CD1c-positive myeloid dendritic cell (primary cell): ENCODE measurements around the gene CHPF.

ENCODE experiments used
- DNase-seq: peaks from one replicate; pipeline ENCODE4 v3.0.0-alpha.2; 2016; ENCODE audit errors: extremely low spot score

CHPF gene

DNA sequence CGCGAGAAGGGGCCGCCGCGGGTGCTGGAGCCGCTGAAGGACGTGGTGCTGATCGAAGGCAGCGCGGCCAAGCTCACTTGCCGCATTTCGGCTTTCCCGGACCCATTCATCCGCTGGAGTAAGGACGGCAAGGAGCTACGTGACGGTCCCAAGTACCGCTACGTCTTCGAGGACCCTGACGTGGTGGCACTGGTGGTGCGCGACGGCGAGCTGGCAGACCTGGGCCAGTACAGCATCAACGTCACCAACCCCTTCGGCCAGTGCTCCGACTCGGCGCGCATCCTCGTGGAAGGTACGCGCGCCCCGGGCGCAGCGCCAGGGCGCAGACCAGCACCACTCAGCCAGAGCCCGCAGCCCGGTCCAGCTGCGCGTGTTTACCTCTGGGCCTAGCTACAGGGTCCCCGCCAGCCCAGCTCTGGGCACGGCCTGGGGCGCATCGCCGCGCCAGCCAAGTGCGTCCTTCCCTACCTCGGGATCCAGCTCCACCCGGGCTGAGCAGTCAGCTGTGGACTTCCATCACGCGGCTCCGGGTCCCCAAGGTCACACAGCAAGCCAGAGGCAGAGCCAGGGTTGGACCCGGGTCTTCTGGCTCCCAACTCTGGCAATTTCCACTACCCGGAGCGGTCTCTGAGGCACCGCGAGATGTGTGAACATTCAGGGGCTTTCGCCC, 46.6 kb downstream of the CHPF start:
- peak; percentile 8 for DNase-seq

DNA sequence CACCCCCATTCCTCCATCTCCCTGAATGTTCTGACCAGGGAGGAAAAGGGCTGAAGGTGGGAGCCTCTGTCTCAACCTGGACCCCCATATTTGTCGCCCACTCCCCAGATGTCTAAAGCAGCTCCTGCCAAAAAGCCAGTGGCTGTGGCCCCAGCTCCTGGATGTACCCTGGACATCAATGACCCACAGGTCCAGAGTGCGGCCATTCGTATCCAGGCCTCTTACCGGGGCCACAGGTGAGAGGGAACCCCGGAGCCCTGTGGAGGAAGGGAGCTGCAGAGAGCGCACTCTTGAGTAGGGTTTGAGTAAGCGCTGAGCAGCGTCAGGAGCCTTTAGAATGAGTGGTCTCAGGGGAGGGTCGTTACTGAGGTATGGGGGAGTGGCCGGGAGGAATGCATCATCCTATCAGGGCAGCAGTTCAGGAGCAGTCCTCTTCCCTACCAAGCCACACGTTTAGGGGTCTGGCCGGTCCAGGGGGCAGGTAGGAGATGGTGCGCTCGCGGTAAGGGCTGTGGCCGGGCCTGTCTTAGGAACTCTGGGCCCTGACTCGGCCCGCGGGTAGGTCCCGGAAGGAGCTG, 47.3 kb downstream of the CHPF start:
- DNase-seq, result no peak

DNA sequence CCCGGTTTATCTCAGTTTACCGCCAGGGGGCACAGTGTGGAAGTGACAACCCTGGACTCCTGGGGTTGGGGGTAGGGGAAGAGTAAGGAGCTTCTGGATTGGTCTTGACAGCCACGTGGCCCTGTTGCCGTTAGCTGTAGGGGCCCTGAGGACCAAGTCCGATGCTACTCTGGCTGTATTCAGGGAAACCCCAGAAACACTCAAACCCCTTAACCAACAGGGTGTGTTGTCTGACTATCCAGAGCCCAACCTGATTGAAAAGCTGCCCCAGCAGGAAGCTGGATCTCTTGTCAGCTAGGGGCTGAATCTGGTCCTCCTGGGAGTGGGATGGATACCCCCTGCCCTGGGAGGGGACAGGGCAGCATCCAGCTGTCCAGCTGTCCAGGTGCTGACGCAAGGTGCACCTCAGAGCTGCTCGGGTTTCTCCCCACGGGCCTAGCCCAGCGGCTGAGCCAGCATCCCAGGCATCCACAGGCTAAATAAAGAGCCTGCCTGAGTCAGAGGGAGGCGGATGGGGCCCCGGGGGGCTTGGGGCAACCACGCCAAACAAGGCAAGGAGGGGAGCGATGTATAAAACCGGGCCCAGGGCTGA, 48.0 kb downstream of the CHPF start:
- DNase-seq, result peak; percentile 55

DNA sequence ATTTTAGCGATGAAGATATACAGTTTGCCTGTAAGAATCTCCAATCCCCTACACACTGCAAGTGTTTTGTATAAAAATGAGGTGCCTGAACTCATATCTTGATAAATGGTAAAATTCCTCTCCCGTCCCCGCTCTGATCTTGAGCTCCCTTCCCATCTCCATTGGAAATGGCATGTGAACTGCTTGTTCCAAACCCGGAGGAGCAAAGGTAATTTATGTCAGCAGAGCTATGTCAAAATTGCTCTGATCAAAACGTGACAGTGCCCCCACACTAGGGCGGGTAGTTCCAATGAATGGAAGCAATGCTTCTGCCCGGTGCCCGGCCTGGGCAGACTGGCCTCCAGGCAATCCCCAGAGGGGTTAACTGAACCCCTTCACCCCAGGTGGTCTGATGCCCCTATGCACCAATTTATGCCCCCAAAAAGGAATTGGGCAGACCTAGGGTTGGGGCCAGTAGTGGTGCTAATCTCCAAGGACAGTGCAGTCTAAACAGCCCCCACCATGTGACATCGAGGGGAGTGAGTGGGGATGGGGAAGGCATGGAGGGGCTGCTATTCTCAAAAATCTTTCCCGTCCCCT, 48.6 kb downstream of the CHPF start:
- no peak for DNase-seq

DNA sequence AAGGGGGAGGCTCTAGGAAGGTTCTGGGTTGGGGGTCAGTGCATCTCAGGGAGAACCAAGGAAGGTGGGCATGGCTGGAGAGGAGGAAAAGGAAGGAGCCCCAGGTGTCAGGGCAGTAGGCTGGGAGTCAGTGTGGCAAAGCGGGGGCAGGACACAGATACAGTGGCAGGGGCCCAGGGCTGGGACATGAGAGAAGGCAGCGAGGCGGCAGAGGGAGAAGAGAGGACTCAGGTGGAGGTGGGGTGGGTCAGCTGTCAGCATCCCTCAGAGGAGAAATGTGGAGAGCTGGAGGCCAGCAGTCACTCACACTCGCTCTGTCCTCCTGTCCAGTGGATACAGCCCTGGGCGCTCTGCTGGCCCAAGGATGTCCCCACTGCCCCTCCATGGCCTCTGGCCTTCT, 50.5 kb downstream of the CHPF start:
- no peak for DNase-seq

DNA sequence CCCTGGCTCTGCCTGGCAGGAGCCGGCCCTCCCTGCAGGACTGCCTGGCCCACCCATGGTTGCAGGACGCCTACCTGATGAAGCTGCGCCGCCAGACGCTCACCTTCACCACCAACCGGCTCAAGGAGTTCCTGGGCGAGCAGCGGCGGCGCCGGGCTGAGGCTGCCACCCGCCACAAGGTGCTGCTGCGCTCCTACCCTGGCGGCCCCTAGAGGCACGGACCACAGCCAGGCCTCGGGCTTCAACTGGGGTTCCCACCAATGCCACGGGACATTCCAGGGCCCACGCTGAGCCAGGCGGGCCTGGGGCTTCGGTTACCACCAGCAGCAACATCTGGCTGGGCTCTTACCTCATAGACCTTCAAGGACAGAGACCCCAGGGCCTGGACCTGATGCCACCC, 51.0 kb downstream of the CHPF start:
- no peak for DNase-seq

DNA sequence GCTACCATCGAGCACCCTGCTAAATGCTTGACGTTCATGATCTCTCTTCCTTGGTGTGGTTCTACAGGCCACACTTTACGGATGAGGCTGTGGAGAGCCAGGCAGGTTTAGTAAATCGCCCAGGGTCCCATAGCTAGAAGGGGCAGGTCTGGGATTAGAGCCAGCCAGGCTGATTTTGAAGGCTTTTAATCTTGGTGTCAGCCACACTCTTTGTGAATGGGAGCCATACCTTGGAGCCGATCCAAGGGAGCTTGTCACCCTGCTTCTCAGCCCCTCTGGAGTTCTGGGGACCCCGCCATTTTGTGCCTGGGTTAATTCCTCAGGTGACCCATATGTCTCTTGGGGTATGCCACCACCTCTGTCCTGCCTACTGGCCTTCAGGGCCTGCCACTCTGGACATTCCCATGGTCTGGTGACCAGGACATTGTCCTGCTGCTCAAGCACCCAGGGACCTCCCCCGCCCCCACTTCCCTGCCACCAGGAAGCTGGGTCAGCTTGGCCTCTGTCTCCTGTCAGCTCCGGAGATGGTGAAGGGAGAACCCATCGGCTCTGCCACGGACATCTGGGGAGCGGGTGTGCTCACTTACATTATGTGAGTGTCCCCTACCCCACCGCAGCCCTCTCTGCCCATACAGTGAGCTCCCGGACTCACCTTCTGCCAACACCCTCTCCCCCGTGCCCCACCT, 52.2 kb downstream of the CHPF start:
- no peak for DNase-seq

DNA sequence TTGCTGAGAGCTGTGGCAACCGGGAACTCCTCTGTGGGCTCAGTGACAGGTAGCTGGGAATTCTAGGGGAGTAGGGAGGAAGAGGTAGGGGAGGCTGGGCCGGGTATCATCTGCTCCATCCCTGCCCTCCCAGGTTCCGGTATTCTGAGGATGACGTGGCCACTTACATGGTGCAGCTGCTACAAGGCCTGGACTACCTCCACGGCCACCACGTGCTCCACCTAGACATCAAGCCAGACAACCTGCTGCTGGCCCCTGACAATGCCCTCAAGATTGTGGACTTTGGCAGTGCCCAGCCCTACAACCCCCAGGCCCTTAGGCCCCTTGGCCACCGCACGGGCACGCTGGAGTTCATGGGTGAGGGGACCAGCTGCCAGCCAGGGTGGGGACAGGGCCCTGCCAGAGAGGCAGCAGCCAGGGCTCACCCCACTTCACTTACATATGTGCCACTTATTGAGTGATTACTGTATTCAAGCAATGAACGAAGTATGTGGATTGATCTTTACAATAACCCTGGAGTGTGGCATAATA, 52.9 kb downstream of the CHPF start:
- no peak for DNase-seq

DNA sequence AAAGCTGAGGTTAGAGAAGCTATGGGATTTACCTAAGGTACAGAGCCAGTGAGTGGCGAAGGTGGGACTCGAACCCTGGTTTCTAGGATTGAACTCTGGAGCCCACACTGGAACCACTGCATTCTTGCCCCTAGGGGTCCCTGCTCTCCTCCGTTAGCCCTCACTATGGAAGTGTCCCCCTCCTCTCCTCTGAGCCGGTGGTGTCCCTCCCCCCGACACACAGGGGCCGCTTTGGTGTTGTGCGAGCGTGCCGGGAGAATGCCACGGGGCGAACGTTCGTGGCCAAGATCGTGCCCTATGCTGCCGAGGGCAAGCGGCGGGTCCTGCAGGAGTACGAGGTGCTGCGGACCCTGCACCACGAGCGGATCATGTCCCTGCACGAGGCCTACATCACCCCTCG, 53.4 kb downstream of the CHPF start:
- DNase-seq, result no peak

DNA sequence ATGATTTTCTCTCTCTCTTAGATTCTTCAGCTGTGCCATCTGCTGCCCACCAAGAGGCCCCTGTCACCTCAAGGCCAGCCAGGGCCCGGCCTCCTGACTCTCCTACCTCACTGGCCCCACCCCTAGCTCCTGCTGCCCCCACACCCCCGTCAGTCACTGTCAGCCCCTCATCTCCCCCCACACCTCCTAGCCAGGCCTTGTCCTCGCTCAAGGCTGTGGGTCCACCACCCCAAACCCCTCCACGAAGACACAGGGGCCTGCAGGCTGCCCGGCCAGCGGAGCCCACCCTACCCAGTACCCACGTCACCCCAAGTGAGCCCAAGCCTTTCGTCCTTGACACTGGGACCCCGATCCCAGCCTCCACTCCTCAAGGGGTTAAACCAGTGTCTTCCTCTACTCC, 54.3 kb downstream of the CHPF start:
- DNase-seq, result no peak
